NCI-H187 (cell line): Measurements from ENCODE around the gene EFS.

Source experiments
- DNase-seq, 2 experiments: peaks; one replicate each; lab custom pipeline; 2025; lab: John Stamatoyannopoulos, UW

EFS gene

GRCh38 chr14:23359167-23359626, 5.8 kb downstream of the EFS start:
- no peak for DNase-seq

GRCh38 chr14:23358553-23359166, 6.3 kb downstream of the EFS start:
- no peak for DNase-seq

- DNase-seq, result no peak
These were observed 6.9 kb downstream of the EFS start for GRCh38 chr14:23358042-23358441.

- DNase-seq, result no peak
These were observed 7.7 kb downstream of the EFS start for GRCh38 chr14:23357261-23357660.

GRCh38 chr14:23356662-23357061, 8.3 kb downstream of the EFS start:
- no peak for DNase-seq

- no peak for DNase-seq
These were observed 9.0 kb downstream of the EFS start for GRCh38 chr14:23355871-23356435.

- no peak for DNase-seq
These were observed 10.0 kb downstream of the EFS start for GRCh38 chr14:23354990-23355389.

GRCh38 chr14:23353433-23353780, 11.6 kb downstream of the EFS start:
- no peak for DNase-seq

- no peak for DNase-seq
These were observed 12.2 kb downstream of the EFS start, which contains the start of gene SLC22A17 for GRCh38 chr14:23352506-23353432. Gene SLC22A17 (minus strand): TSS chr14:23352887.

GRCh38 chr14:23351681-23352505, 13.1 kb downstream of the EFS start:
- DNase-seq, result no peak

- DNase-seq, result no peak
These were observed 15.7 kb downstream of the EFS start for GRCh38 chr14:23349156-23349845.

- no peak for DNase-seq
These were observed 16.7 kb downstream of the EFS start for GRCh38 chr14:23348297-23348655.

- no peak for DNase-seq
These were observed 17.3 kb downstream of the EFS start for GRCh38 chr14:23347406-23348296.

- DNase-seq, result no peak
These were observed 18.1 kb downstream of the EFS start for GRCh38 chr14:23346693-23347405.

GRCh38 chr14:23345987-23346692, 18.8 kb downstream of the EFS start:
- no peak for DNase-seq

GRCh38 chr14:23344481-23344880, 20.5 kb downstream of the EFS start:
- DNase-seq, result no peak

GRCh38 chr14:23339506-23340268, 25.3 kb downstream of the EFS start:
- DNase-seq, result no peak

- no peak for DNase-seq
These were observed 29.3 kb downstream of the EFS start for GRCh38 chr14:23335623-23336022.
